HCT116 (cell line): ENCODE measurements around the gene NTHL1.

Experiments used
- CBX3 ChIP-seq: IDR thresholded peaks from 2 replicates; pipeline ENCODE4 v1.6.1; 2012; ENCODE audit warnings: low read depth
- CEBPB ChIP-seq: IDR thresholded peaks from 2 replicates; pipeline ENCODE4 v1.6.1; 2012; ENCODE audit warnings: low read depth
- CTCF ChIP-seq, 3 experiments: fragments of 200-600 bp in 1 of 3; sonication (generic) in 1 of 3; IDR thresholded peaks in 2 of 3; conservative IDR thresholded peaks in 1 of 3; 2 replicates each; pipeline ENCODE4 v1.5.1; 2012 to 2017; ENCODE audit warnings: low read depth in 2 of 3, low read length in 2 of 3, antibody characterized with exemption in 1 of 3, borderline replicate concordance in 1 of 3, control low read depth in 1 of 3, mild to moderate bottlenecking in 1 of 3, mixed read lengths in 1 of 3, mixed run types in 1 of 3, moderate library complexity in 1 of 3; ENCODE audit not compliant: insufficient read depth in 1 of 3
- EZH2phosphoT487 ChIP-seq: fragments of 200-600 bp; IDR thresholded peaks from 2 replicates; pipeline ENCODE4 v1.6.1; 2018; ENCODE audit warnings: antibody characterized with exemption, borderline replicate concordance
- POLR2A ChIP-seq: IDR thresholded peaks from 2 replicates; pipeline ENCODE4 v1.7.0; 2011; ENCODE audit warnings: borderline replicate concordance; ENCODE audit not compliant: insufficient read depth, insufficient read length; ENCODE audit errors: extremely low read depth
- POLR2AphosphoS5 ChIP-seq: IDR thresholded peaks from 2 replicates; pipeline ENCODE4 v1.6.1; 2011; ENCODE audit warnings: mild to moderate bottlenecking, low read depth, low read length, moderate library complexity
- REST ChIP-seq: IDR thresholded peaks from 2 replicates; pipeline ENCODE4 v1.6.1; 2012; ENCODE audit warnings: low read depth
- YY1 ChIP-seq: IDR thresholded peaks from 2 replicates; pipeline ENCODE4 v1.6.1; 2011; ENCODE audit warnings: low read length, low read depth, moderate library complexity, mild to moderate bottlenecking; ENCODE audit not compliant: insufficient replicate concordance; ENCODE audit errors: extremely low read depth
- ZNF274 ChIP-seq: fragments of 200-500 bp; sonication (Bioruptor generic); IDR thresholded peaks from 2 replicates; pipeline ENCODE4 v1.6.1; 2014; ENCODE audit warnings: mild to moderate bottlenecking, low read depth, low read length, inconsistent platforms

- no peak for TF ChIP-seq EZH2phosphoT487
- no peak for TF ChIP-seq CTCF (IDR thresholded peaks at IDR 0.05 in 2 of 3, conservative IDR thresholded peaks at IDR 0.05 in 1 of 3; ENCODE audit: borderline replicate concordance in 1 of 3, insufficient read depth in 1 of 3, low read depth in 2 of 3, low read length in 2 of 3)
- TF ChIP-seq POLR2A, result no peak
- no peak for TF ChIP-seq REST
- TF ChIP-seq ZNF274, result no peak
- TF ChIP-seq POLR2AphosphoS5, result no peak
- TF ChIP-seq YY1, result no peak
- no peak for TF ChIP-seq CBX3
- TF ChIP-seq CEBPB, result no peak
Measured at GRCh38 chr16:1999866-2000514, 47.6 kb downstream of the NTHL1 start.
